ENCODE data around the gene FGFR2. TPM values are rescaled to one million over a fixed set of nuclear protein-coding genes. Genes with fewer than 3 reads are reported as not detected.
"Not testable (repeated sequence)": the region's sequence is repeated elsewhere in the genome, so short reads cannot be mapped to it uniquely, and the experiment has no call there.

The FGFR2 gene
- total and polyA plus RNA-seq, 2 donors (not counting 3 experiments of a cell fraction or from before 2014, with no cell fraction given) = 0.06 TPM; not detected in 1

- BruUV-seq (replicated peaks); H3K9me3 ChIP-seq (replicated peaks; ENCODE audit: control insufficient read depth, insufficient read depth, low read length); H3K4me2 ChIP-seq (ENCODE audit: insufficient read depth, low read length); H3K4me3 ChIP-seq (replicated peaks in 1 of 3; ENCODE audit: insufficient read depth in 1 of 3, low read depth in 1 of 3, low read length in 3 of 3); H3K79me2 ChIP-seq (ENCODE audit: control insufficient read depth, insufficient read depth, low read length); H3K27me3 ChIP-seq (ENCODE audit: control insufficient read depth in 2 of 2, insufficient read depth in 2 of 2, low read length in 2 of 2); FAIRE-seq; H3K9me1 ChIP-seq (replicated peaks; ENCODE audit: control insufficient read depth, extremely low read depth, insufficient read depth, low read length); CTCF ChIA-PET; H3K4me1 ChIP-seq (ENCODE audit: control insufficient read depth, extremely low read depth, insufficient read depth, low read length); H3K36me3 ChIP-seq (ENCODE audit: control insufficient read depth in 2 of 2, extremely low read depth in 1 of 2, insufficient read depth in 2 of 2, low read length in 2 of 2); DNase-seq (ENCODE audit: low read depth, low spot score); dilution Hi-C loops (cut with MboI; ENCODE audit: extremely low pct_ligation_motif_present, low sequenced_read_pairs); H3K9ac ChIP-seq (replicated peaks; ENCODE audit: extremely low read depth, insufficient read depth, low read length); H3K27ac ChIP-seq (ENCODE audit: insufficient read depth, low read depth, low read length); H2AFZ ChIP-seq (ENCODE audit: low read depth, low read length); intact Hi-C loops (cut with micrococcal nuclease); H4K20me1 ChIP-seq (replicated peaks; ENCODE audit: control insufficient read depth, extremely low read depth, insufficient read depth, low read length): not testable (repeated sequence)
- POLR2A ChIA-PET = interaction anchor here (0.7 kb wide), 1 partner anchor 9 kb away, joined by 3 read pairs; no protein-coding TSS in a partner anchor
Measured at GRCh38 chr10:121554916-121555315, 43.3 kb downstream of the FGFR2 start.

GRCh38 chr10:121553511-121554264 lies 44.6 kb downstream of the FGFR2 start:
- no peaks in the 10 kb centered on the region for H3K36me3 ChIP-seq (ENCODE audit: control insufficient read depth in 2 of 2, extremely low read depth in 1 of 2, insufficient read depth in 2 of 2, low read length in 2 of 2)
- BruUV-seq (replicated peaks) = no TSS peak
- no peaks in the 10 kb centered on the region for H3K27me3 ChIP-seq (ENCODE audit: control insufficient read depth in 2 of 2, insufficient read depth in 2 of 2, low read length in 2 of 2)
- ChIA-PET POLR2A (no interaction called here), CTCF (no interaction called here)
- H3K9me3 ChIP-seq (replicated peaks; ENCODE audit: control insufficient read depth, insufficient read depth, low read length) = no peaks in the 10 kb centered on the region
- H3K4me3 ChIP-seq (replicated peaks in 1 of 3; ENCODE audit: insufficient read depth in 1 of 3, low read depth in 1 of 3, low read length in 3 of 3) = no peak overlapping the region
- intact Hi-C loops (cut with micrococcal nuclease) (no loop called here), dilution Hi-C loops (cut with MboI; ENCODE audit: extremely low pct_ligation_motif_present, low sequenced_read_pairs) (no loop called here)
- no peak overlapping the region for H2AFZ ChIP-seq (ENCODE audit: low read depth, low read length)
- no peaks in the 10 kb centered on the region for H4K20me1 ChIP-seq (replicated peaks; ENCODE audit: control insufficient read depth, extremely low read depth, insufficient read depth, low read length)
- no peak overlapping the region for H3K27ac ChIP-seq (ENCODE audit: insufficient read depth, low read depth, low read length)
- no peaks in the 10 kb centered on the region for H3K4me1 ChIP-seq (ENCODE audit: control insufficient read depth, extremely low read depth, insufficient read depth, low read length)
- no peak overlapping the region for H3K9ac ChIP-seq (replicated peaks; ENCODE audit: extremely low read depth, insufficient read depth, low read length)
- no peak for DNase-seq (ENCODE audit: low read depth, low spot score)
- no peaks in the 10 kb centered on the region for H3K9me1 ChIP-seq (replicated peaks; ENCODE audit: control insufficient read depth, extremely low read depth, insufficient read depth, low read length)
- H3K4me2 ChIP-seq (ENCODE audit: insufficient read depth, low read length) = no peak overlapping the region
- FAIRE-seq = no peak
- H3K79me2 ChIP-seq (ENCODE audit: control insufficient read depth, insufficient read depth, low read length) = no peaks in the 10 kb centered on the region
- TF ChIP-seq EZH2 (IDR thresholded peaks at IDR 0.05; ENCODE audit: borderline replicate concordance, low read depth, low read length, severe bottlenecking) = no peak
